ENCODE results near the gene PLEKHA3.
"Not testable (repeated sequence)": the region's sequence is repeated elsewhere in the genome, so short reads cannot be mapped to it uniquely, and the experiment has no call there.

Gene PLEKHA3

DNA sequence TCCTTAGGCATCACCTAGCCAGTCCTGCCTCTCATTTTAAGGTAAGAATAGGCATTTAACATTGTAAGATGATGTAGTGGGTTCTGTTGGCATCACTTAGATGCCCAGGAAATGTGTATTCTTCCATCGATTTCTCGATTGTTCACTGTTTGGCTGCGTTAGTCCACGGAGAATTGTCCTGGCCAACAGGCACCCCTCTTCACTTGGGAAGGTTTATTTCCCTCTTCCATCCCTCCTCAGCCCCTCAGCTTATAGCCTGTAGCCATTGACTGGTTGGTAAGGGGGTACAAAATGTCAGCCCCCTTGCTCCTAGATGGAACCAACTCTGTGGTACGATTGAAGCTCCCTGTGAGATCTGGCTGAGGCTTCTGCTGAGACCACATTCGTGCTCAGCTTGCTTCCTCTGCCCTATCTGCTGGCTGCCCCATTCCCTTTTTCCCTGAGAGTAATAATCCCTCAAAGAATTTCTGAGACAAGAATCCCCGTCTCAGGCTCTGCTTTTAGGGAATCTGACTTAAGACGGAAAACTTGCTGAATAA lies 43.4 kb downstream of the PLEKHA3 start:
- DNase-seq (ENCODE audit: low read depth in 2 of 2), result no peak

DNA sequence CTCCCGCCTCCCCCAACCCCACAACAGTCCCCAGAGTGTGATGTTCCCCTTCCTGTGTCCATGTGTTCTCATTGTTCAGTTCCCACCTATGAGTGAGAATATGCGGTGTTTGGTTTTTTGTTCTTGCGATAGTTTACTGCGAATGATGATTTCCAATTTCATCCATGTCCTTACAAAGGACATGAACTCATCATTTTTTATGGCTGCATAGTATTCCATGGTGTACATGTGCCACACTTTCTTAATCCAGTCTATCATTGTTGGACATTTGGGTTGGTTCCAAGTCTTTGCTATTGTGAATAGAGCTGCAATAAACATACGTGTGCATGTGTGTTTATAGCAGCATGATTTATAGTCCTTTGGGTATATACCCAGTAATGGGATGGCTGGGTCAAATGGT lies 44.8 kb downstream of the PLEKHA3 start:
- DNase-seq (ENCODE audit: low read depth in 2 of 2), result not testable (repeated sequence)

DNA sequence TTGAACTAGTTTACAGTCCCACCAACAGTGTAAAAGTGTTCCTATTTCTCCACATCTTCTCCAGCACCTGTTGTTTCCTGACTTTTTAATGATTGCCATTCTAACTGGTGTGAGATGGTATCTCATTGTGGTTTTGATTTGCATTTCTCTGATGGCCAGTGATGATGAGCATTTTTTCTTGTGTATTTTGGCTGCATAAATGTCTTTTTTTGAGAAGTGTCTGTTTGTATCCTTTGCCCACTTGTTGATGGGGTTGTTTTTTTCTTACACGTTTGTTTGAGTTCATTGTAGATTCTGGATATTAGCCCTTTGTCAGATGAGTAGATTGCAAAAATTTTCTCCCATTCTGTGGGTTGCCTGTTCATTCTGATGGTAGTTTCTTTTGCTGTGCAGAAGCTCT lies 45.2 kb downstream of the PLEKHA3 start:
- DNase-seq (ENCODE audit: low read depth in 2 of 2), result not testable (repeated sequence)

DNA sequence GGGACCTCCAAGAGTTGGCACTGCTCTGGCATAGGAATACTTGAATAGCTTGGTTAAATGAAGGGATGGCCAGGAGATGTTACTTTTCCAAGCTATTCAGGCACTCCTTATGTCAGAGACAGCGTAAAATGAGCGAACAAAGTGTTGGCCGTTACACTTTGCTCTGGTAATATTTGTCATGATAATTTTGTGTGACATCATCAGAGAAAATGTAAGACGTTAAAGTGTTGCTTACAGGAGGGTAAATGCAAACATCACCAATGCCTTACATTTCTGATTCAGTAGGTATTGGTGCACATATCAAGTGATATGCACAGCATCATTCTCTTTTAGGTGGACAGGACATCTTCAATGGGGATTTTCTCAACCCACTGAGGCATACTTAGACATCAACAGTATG lies 46.0 kb downstream of the PLEKHA3 start:
- no peak for DNase-seq (ENCODE audit: low read depth in 2 of 2)

DNA sequence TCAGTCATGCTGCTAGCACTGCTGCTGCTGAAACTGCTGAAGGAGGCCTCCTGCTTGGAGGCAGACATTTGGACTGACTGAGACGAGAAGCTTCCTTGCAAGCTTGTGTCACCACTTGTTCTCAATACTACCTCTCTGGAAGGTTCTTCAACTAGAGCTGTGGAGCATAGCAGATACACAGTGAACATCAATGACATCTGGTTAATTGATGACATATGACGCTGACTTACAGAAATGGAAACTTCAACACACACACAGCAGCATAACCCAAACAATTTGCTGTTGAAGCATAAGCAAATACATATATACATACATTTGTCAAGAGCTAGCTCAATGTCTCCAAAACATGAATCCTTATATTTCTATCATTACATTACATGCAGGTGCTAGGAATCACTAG lies 47.3 kb downstream of the PLEKHA3 start:
- no peak for DNase-seq (ENCODE audit: low read depth in 2 of 2)

DNA sequence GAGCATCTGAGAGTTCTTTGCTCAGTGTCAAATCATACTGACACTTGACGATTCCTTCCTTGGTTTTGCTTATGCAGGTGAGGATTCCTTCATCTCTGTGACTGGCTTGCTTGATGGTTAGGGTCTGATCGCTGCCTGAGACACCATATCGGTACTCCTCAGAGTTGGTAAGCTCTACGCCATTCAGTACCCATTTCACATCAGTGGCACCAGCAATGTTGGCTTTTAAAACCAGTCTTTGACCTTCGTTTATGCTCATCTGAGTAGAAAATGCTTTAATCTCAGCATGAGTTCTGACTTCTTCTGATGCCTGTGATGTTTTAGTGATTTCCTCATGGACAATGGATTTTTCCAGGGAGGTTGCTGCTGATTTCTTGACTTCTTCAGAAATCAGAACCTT lies 48.4 kb downstream of the PLEKHA3 start:
- DNase-seq (ENCODE audit: low read depth in 2 of 2), result no peak

DNA sequence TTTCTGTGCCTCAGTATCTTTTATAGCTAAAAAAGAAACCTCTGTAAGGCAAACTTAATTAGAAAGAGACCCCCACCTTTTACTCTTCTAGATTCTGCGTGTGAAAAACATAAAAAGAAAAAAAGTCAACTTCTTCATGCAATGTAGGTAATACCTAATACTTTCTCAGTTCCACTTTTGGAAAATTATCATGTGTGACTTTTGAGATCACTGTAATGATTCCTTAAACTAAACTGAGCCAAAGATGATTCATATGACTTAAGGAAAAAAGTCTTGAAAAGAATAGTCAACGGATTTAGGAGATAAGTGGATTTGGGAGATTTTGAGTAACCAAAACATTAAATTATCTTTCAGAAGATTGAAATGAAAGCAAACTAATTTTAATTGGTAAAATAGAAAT lies 48.9 kb downstream of the PLEKHA3 start:
- no peak for DNase-seq (ENCODE audit: low read depth in 2 of 2)

DNA sequence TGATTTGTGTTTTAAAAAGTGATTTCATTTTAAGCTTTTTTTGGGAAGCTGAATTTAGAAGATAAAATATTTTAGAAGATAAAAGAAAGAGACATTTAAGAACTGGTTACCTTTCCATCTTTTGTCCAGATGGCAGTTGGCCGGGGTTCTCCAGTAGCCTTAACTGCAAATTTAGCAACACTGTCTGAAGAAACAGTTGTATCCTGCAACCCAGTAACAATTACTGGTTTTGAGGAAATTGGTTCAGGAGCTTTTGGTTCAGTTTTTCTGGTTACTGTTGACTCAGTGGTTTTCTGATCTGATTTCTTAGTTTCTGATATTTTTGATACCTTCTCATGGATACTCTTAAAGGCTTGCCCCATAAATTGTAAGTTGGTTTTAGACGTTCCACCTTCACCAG lies 49.9 kb downstream of the PLEKHA3 start:
- DNase-seq (ENCODE audit: low read depth in 2 of 2), result no peak

DNA sequence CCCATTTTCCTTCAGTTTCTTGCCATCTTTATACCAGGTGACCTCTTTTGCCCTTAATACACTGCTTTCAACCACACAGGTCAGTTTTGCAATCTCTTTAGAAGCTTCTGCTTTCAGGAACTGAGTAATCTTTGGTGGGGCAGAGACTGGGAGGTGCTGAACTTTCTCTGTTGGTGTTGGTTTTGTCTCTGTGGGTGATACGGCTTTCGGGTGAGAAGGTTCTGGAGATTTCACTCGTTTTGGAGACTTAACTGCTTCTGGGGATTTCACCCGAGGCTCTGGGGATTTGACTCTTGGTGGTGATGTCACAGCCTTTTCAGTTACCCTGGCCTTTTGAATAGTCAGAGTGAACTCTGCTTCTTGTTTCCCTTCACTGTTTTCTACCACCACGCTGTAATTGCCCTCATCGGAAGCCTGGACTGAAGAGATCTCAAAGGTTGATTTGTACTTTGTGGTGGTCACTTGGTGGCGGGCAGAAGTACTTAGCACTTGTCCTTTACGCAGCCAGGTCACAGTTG lies 50.4 kb downstream of the PLEKHA3 start:
- DNase-seq (ENCODE audit: low read depth in 2 of 2), result no peak

DNA sequence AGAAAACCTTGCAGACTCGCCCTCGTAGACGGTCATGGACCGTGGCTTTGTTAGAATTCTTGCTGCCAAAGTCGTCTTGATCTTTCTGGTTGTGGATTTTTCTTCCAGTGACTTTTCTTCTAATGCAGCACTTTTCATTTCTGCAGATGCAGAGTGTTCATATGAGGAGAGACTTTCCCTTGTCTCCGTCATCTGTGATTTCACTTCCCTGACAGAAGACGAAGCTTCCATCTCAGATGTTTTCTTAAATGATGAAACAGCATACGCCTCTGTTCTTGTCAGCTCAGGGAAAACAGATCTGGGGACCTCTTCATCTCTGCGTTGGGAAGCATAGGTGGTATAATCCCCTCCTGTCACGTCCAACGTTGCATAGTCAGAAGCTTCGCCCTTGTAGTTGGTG lies 50.9 kb downstream of the PLEKHA3 start:
- DNase-seq (ENCODE audit: low read depth in 2 of 2), result no peak

DNA sequence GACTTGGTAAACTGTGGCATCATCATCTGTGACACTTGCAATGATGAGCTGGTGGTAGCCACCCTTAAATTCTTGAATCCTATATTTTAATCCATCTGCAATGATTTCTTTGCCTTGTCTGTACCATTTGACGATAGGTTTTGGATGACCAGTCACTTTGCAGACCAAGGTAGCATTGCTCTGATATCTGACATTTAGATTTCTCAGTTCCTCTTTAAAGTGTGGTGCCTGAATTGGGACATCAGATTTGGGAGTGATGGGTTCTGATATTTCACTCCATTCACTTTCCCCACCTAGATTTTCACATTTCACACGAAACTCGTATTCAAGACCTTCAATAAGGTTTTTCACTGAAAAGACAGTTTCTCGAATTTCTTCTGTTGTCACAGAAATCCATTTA lies 55.8 kb downstream of the PLEKHA3 start:
- no peak for DNase-seq (ENCODE audit: low read depth in 2 of 2)

DNA sequence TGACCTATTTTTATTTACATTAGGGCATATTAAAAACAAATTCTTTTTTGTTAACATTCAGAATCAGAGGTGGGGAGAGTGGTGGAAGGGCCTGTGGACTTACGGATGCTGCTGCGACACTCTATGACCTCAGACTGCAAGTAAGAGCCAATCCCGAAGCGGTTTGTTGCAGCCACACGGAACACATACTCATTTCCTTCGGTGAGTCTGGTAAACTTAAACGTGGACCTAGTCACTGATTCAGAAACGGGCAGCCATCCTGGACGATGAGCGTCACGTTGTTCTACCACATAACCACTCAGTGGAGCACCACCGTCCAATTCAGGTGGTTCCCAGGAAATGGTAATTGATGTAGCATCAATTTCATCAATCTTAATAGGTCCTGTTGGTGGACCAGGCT lies 61.9 kb downstream of the PLEKHA3 start:
- no peak for DNase-seq (ENCODE audit: low read depth in 2 of 2)

DNA sequence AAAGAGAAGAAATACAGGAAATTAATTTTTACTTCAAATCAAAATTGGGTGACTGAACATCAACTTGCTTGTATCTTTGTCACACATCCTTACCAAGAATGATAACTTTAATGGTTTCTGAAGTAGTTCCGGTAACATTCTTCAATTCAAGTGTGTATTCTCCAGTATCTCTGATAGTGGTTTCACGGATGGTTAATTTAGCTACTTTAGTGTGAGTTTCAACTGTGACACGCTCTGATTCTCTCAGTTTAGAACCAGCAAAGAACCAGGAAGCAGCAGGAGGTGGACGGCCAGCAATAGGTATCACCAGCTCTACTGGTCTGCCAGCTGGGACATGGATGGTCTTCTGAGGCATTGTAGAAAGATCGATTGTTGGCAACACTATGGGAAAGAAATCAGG lies 62.3 kb downstream of the PLEKHA3 start:
- DNase-seq (ENCODE audit: low read depth in 2 of 2), result no peak

DNA sequence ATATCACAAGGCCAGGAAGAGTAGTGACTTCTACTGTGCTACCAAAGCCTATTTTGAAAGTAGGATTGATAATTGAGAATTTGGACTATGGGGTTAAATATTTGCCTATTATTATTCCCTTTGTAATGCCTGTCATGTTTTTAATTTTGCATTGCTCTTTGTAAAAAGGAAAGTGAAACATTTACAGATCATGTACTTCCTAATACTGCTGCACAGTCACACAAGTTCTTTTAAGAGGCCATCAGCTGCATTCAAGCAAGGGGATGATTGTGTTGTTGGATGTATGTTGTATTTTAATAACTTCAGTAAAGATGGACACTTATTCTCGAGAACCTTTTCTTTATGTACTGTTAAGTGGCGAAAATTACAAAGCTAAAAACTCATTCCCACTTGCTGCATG lies 70.1 kb downstream of the PLEKHA3 start:
- DNase-seq (ENCODE audit: low read depth in 2 of 2), result no peak

DNA sequence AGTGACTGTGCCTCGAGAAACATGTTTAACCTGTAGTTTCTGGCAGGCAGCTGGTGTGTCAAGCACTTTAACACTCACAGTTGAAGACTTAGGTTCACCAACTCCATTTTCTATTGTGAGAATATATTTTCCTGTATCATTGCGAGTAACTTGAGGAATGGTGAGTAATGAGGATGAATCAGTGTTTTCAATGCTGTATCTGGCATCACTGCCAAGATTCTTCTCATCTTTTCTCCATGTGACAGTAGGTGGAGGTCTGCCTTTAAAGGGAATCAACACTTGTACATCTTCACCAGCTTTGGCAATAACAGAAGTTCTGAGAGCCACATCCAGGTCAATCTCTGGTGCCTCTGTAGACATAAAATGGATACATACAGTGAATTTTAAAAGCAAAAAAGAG lies 72.8 kb downstream of the PLEKHA3 start:
- DNase-seq (ENCODE audit: low read depth in 2 of 2), result no peak

All from stimulated activated CD8-positive, alpha-beta memory T cell treated with anti-CD3 and anti-CD28 coated beads, Interleukin-7, amount 100 ng/mL, for 1 hour (primary cell).